HG02885 (cell line): ENCODE data around the gene LARP1.
"Not testable (repeated sequence)": the region's sequence is repeated elsewhere in the genome, so short reads cannot be mapped to it uniquely, and the experiment has no call there.

Experiments
- ATAC-seq: cut with Tn5 transposase; IDR thresholded peaks from one replicate; pipeline ENCODE4 v1.9.1; 2021; ENCODE audit warnings: mild to moderate bottlenecking; ENCODE audit not compliant: unreplicated experiment, poor library complexity

The LARP1 gene

GRCh38 chr5:154758977-154759376 lies 3.8 kb downstream of the LARP1 start:
- ATAC-seq, result no peak

GRCh38 chr5:154759868-154760267 lies 4.7 kb downstream of the LARP1 start:
- ATAC-seq, result not testable (repeated sequence)

- ATAC-seq, result peak; percentile 46
These were observed 6.0 kb downstream of the LARP1 start for GRCh38 chr5:154761046-154761736.

DNA sequence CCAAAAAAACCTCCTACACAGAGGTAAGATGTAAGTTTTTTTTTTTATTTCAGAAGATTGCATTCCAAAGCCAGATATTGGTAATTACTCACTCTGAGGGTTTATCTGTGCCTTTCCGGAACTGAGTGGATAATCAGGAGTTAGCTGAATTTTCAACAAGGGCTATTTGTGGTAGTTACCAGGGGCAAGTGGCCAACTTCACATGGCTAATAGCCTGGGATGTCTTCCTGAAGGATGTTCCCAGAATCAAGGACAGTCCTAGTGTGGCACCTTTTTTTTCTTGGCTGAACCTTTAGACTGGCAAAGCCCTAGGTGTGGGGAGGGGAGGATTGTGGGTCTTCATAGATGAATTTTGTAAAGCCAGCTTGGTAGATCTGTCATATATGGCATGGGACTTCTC lies 7.1 kb downstream of the LARP1 start:
- no peak for ATAC-seq

GRCh38 chr5:154762700-154763099 lies 7.5 kb downstream of the LARP1 start:
- no peak for ATAC-seq

DNA sequence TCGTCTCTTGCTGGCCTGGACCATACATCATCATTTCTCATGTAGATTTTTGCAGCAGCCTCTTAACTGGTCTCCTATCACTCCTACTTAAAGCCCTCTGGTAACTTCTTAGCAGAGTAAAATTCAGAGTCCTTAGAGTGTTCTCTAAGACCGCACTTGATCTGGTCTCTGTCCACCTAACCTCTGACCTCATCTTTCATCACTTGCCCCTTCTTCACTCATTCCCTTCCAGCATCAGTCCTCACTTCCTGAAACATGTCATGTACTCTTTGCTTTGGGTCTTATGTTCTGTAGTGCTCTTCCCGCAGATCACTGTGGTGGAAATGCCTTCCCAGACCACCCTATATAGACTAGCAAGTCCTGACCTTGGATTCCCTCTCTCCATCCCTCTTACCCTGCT lies 9.8 kb downstream of the LARP1 start:
- no peak for ATAC-seq

DNA sequence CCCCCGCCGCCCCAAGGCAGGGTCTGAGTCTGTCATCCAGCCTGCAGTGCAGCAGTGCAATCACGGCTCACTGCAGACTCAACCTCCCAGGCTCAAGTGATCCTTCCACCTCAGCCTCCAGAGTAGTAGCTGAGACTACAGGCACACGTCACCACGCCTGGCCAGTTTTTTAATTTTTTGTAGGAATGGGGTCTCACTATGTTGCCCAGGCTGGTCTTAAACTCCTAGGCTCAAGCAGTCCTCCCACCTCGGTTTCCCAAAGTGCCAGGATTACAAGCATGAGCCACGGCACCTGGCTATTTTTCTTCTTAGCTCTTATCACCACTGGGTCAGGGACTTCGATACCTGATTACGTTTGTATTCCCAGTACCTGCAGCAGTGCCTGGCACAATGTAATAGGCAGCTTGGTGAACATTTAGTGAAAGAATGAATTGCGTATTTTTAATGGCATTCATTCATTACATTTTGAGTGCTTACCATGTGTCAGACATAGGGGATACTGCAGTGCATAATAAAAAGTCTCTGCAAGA lies 10.3 kb downstream of the LARP1 start:
- no peak for ATAC-seq

- no peak for ATAC-seq
These were observed 11.5 kb downstream of the LARP1 start for GRCh38 chr5:154766558-154767281.

DNA sequence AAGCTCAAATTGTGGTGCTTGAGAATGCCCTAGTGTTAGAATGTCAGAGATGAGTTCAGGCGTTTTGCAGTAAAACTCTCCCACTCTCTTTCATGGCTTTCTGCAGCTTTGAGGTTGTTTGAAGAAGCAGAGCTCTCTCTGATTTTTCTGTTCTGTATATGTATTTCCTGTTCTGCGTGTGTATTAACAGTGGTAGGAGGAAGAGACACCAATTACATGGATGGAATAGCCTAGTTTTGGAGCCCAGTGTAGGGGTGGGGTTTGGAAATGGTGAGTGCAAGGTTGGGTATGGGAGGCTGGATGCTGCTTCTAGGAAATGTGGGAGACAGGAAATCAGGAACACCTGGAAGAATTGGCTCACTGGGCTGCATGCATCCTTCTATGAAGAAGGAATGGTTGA lies 12.4 kb downstream of the LARP1 start:
- ATAC-seq, result peak; percentile 32

DNA sequence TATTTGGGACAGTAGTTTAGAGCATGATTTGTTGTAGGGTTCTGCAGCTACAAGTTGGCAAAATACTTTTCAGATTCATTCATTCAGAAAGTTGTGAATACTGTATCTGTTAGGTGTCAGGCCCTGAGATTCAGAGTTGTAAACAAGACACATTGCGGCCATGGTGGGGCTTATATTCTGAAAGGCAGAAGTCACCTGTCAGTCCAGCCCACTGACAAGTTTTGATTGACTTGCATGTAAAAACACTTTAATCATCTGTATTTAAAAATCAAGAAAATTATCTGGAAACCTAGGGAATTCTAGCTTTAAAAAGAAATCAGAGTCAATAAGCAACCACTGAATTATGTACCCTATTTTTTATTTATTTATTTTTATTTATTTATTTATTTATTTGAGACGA lies 13.0 kb downstream of the LARP1 start:
- ATAC-seq, result no peak

- peak; percentile 32 for ATAC-seq
These were observed 14.9 kb downstream of the LARP1 start for GRCh38 chr5:154770111-154770510.

GRCh38 chr5:154771383-154771901 lies 16.3 kb downstream of the LARP1 start:
- ATAC-seq, result no peak

GRCh38 chr5:154773326-154773725 lies 18.1 kb downstream of the LARP1 start:
- no peak for ATAC-seq

- no peak for ATAC-seq
These were observed 21.0 kb downstream of the LARP1 start for GRCh38 chr5:154776167-154776566.

DNA sequence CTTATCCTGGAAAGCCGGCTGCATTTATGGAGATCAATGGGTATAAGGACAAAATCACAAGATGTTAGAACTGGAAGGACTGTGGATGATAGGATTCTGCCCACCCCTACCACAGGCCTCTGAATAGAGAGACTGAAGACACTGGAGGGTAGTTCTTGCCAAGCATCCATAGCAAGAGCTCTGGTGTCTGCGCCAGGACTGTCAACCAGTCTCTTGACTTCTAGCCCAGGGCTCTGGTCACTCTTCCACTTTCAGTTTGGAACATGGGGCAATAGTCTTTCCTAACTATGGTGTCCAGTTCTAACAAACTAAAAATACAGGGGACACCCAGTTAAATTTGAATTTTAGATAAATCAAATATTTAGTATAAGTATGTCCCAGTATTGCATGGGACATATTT lies 23.4 kb downstream of the LARP1 start:
- ATAC-seq, result no peak

GRCh38 chr5:154779105-154779504 lies 23.9 kb downstream of the LARP1 start:
- ATAC-seq, result no peak

DNA sequence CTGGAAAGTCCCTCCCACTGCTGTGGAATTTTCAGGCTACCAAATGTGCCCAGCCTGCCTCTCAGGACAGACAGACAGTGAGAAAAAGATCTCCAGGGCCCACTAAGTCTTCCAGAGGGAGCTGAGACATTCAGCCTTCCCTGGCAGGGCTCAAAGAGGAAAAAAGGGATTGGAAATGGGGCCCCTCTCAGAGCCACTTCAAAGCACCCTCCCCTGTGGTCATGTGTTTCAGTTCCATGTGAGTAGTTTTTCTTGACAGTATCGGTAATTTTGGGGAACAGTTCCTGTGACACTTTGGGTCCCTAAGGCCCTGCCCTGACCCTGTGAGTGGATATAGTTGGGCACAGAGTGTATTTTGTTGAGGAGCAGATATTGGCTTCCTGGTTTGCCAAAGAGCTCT lies 25.0 kb downstream of the LARP1 start:
- ATAC-seq, result peak; percentile 34

GRCh38 chr5:154782326-154782725 lies 27.1 kb downstream of the LARP1 start:
- no peak for ATAC-seq

GRCh38 chr5:154782812-154783592 lies 27.8 kb downstream of the LARP1 start:
- peak; percentile 8 for ATAC-seq

GRCh38 chr5:154783774-154784460 lies 28.7 kb downstream of the LARP1 start:
- peak; percentile 76 for ATAC-seq
